Measurements from ENCODE around the gene CYSLTR2.
"Not testable (repeated sequence)": the region's sequence is repeated elsewhere in the genome, so short reads cannot be mapped to it uniquely, and the experiment has no call there.

CYSLTR2 gene

GRCh38 chr13:48693998-48694397, 40.3 kb downstream of the CYSLTR2 start:
- no peak for DNase-seq (ENCODE audit: low read depth)

- DNase-seq (ENCODE audit: low read depth), result no peak
These were observed 42.0 kb downstream of the CYSLTR2 start for GRCh38 chr13:48695776-48696175.

GRCh38 chr13:48696676-48697075, 42.9 kb downstream of the CYSLTR2 start:
- not testable (repeated sequence) for DNase-seq (ENCODE audit: low read depth)

DNA sequence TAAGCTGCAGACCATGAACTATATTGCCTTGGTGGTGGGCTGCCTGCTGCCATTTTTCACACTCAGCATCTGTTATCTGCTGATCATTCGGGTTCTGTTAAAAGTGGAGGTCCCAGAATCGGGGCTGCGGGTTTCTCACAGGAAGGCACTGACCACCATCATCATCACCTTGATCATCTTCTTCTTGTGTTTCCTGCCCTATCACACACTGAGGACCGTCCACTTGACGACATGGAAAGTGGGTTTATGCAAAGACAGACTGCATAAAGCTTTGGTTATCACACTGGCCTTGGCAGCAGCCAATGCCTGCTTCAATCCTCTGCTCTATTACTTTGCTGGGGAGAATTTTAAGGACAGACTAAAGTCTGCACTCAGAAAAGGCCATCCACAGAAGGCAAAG, 53.7 kb downstream of the CYSLTR2 start:
- no peak for DNase-seq (ENCODE audit: low read depth)

DNA sequence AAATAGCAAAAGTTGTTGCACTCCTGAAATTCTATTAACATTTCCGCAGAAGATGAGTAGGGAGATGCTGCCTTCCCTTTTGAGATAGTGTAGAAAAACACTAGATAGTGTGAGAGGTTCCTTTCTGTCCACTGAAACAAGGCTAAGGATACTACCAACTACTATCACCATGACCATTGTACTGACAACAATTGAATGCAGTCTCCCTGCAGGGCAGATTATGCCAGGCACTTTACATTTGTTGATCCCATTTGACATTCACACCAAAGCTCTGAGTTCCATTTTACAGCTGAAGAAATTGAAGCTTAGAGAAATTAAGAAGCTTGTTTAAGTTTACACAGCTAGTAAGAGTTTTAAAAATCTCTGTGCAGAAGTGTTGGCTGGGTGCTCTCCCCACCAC, 55.0 kb downstream of the CYSLTR2 start:
- no peak for DNase-seq (ENCODE audit: low read depth)

GRCh38 chr13:48709213-48709612, 55.5 kb downstream of the CYSLTR2 start:
- DNase-seq (ENCODE audit: low read depth), result no peak

DNA sequence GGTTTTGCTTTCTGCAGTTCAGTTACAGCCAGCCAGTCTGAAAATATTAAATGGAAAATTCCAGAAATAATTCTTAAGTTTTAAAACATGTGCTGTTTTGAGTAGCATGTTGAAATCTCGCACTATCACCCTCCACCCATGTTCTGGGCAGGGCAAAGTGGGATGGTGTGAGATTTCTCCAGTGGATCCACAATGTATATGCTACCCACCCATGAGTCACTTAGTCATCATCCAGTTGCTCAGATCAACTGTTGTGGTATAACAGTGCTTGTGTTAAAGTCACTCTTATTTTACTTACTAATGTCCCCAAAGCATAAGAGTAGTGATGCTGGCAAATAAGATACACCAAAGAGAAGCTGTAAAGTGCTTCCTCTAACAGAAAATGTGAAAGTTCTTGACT, 56.4 kb downstream of the CYSLTR2 start:
- DNase-seq (ENCODE audit: low read depth), result no peak

DNA sequence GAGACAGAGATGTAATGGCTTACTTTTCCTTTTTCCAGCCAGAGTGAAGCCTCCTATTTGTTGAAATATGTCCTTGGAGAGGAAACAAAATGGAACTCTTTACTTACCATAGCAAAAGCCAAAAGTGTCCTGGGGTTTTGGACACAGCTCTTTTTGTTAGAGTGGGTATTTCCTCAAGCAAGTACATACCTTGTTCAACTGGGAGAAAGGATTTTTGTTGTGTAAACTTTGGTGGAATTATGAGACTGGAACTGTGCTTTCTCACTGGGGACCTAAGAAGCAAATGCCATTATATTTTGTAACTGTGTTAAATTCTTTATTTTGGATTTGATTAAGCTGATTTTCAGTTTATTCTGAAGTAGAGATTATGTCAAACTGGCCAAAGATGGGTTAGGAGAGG, 58.4 kb downstream of the CYSLTR2 start:
- DNase-seq (ENCODE audit: low read depth), result no peak

GRCh38 chr13:48715977-48716376, 62.2 kb downstream of the CYSLTR2 start:
- DNase-seq (ENCODE audit: low read depth), result no peak

GRCh38 chr13:48720621-48721020, 66.9 kb downstream of the CYSLTR2 start:
- no peak for DNase-seq (ENCODE audit: low read depth)

- no peak for DNase-seq (ENCODE audit: low read depth)
These were observed 69.4 kb downstream of the CYSLTR2 start for GRCh38 chr13:48723168-48723567.

DNA sequence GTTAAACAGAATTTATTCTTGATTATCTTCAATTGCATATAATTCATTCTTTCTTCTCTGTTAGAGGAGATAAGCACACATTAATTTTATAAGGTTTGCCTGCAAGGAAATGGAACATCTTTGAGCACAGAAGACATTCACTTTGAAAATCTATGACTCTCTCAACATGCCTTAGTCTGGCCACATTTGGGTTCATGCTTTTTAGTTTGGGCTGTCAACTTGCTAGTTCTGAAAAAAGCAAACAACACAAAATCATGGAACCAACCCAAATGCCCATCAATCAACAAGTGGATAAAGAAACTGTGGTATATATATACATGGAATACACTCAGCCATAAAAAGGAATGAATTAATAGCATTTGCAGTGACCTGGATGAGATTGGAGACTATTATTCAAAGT, 71.5 kb downstream of the CYSLTR2 start:
- no peak for DNase-seq (ENCODE audit: low read depth)

DNA sequence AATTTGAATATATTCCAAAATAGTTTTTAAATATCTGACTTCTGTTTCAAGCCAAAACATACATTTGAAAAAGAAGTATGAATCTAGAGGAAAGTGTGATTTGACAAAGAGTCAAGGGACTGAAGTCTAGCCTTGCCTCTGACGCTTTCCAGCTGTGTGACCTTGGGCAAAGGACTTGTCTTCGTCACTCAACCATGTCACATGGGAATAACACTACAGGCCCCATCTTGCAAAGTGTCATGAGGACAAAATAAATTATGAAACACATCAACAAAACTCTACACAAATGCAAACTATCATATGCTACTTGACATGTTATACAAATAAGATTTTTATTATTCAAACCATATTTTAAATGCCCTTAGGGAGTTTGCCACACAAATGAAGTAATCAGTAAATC, 73.0 kb downstream of the CYSLTR2 start:
- DNase-seq (ENCODE audit: low read depth), result no peak

GRCh38 chr13:48727241-48728011, 73.7 kb downstream of the CYSLTR2 start:
- no peak for DNase-seq (ENCODE audit: low read depth)

- no peak for DNase-seq (ENCODE audit: low read depth)
These were observed 74.5 kb downstream of the CYSLTR2 start for GRCh38 chr13:48728226-48728625.

DNA sequence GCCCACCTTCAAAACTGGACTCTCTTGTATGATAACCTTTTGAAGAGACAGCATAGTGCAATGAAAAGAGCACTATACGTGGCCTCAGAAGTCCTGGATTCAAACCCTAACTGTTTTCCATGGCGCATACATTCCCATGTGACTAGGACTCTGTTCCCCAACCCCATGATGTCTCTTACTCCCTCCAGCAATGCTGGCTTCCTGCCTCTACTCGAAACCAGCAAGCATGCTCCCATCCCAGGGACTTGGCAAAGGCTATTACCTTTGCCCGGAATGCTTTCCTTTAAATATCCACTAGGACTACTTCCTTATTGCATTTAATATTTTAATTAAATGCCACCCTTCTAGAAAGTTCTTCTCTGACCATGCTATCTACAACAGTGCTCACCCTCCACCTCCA, 75.1 kb downstream of the CYSLTR2 start:
- no peak for DNase-seq (ENCODE audit: low read depth)

DNA sequence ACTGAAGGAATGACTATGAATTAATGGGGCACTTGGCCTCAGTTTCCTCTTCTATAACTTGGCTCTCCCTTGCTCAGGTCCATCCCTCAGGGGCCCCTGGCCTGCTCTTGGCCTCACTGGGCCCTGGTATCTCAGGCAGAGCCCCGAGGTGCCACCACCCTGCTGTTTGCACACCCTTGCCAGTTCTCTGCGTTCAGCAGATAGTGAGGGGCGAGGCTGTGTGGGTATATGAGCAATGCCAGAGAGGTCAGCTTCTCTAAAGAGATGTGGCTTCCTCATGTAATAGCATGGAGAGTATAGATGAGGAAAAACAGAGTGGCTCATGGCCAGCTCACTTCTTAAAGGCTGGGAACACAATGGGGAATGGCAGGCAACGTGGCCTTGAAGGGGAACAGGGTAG, 76.1 kb downstream of the CYSLTR2 start:
- DNase-seq (ENCODE audit: low read depth), result no peak

GRCh38 chr13:48731001-48731658, 77.4 kb downstream of the CYSLTR2 start:
- no peak for DNase-seq (ENCODE audit: low read depth)

- peak; percentile 42 for DNase-seq (ENCODE audit: low read depth)
These were observed 78.3 kb downstream of the CYSLTR2 start for GRCh38 chr13:48731957-48732569.

- no peak for DNase-seq (ENCODE audit: low read depth)
These were observed 80.1 kb downstream of the CYSLTR2 start for GRCh38 chr13:48733739-48734335.

DNA sequence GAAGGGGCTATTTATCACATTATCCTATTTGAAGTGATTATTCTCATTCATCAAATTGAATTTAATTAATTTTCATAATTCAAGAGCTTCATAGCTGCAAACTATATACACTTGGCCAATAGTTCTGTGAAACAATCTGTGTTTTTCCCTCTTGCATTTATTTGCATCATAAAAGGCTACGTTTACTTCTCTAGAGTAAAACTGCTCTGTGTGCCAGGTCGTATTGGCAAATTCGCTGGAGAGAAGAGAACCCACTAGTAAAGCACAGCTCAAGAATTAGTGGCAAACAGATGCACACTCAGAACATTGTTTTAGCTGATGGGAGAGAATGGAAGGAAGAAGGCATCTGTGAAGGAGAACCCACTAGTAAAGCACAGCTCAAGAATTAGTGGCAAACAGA, 81.8 kb downstream of the CYSLTR2 start:
- DNase-seq (ENCODE audit: low read depth), result no peak

DNA sequence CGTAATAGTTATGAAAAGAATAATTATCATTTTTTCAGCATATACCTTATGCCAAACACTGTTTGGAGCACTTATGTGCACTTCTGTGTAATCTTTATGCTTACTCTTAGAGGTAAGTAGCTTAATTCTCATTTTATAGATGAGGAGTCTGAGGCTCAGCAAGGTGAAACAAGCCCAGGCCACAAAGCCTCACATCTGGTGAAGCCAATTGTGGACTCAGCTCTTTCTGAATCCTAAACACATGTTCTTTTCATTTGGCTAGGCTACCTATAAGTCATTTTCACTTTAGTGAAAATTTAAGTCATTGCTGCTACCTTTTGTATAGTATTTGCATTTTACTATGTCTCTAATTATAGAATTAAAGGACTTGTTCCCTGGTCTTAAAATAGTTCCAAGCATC, 84.0 kb downstream of the CYSLTR2 start:
- DNase-seq (ENCODE audit: low read depth), result no peak

DNA sequence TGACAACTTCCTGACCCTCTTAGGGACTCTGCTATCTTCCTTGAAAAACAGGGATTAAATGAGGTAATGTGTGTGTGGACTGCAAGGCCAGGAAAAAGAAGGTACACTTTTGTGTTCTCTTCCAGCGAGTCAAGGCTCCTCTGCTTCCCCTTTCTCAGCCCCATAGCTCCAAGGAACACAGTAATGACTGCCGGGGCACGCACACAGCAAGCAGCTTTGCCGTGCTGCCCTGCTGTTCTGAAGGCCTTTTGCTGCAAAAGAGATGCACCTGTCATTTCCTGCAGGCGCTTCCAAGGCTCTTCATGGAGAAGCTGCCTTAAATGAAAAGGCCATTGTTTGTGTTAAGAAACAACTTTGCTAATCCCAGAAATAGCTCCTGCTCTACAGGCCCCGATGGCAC, 84.6 kb downstream of the CYSLTR2 start:
- no peak for DNase-seq (ENCODE audit: low read depth)
